DOHH2 (cell line): Measurements from ENCODE around the gene OXSM.

Experiments
- CTCF ChIP-seq: fragments of 200-600 bp; sonication (generic); IDR thresholded peaks from one replicate; pipeline ENCODE4 v1.5.1; 2014; ENCODE audit warnings: antibody characterized with exemption, mild to moderate bottlenecking, low read depth, low read length; ENCODE audit not compliant: poor library complexity, severe bottlenecking
- EZH2phosphoT487 ChIP-seq: fragments of 200-600 bp; sonication (generic); IDR thresholded peaks from 2 replicates; pipeline ENCODE4 v1.6.1; 2017; ENCODE audit warnings: borderline replicate concordance, mild to moderate bottlenecking, antibody characterized with exemption, low read length, moderate library complexity, mixed read lengths

GRCh38 chr3:25744470-25744869, 45.4 kb upstream of the OXSM start:
- no peak for TF ChIP-seq CTCF
- TF ChIP-seq EZH2phosphoT487, result no peak
